IPS DF 6.9 (cell line): ENCODE results near the gene RGS7.
"Not testable (repeated sequence)": the region's sequence is repeated elsewhere in the genome, so short reads cannot be mapped to it uniquely, and the experiment has no call there.

Source experiments
- DNase-seq: peaks from one replicate; pipeline ENCODE4 v3.0.0-alpha.2; 2013; ENCODE audit warnings: low read depth, low spot score
- H3K27ac ChIP-seq: one replicate; pipeline ENCODE4 v1.5.1; 2013; ENCODE audit warnings: low read length, control low read depth
- H3K27me3 ChIP-seq: 2 replicates; pipeline ENCODE4 v1.6.1; 2013; ENCODE audit warnings: mild to moderate bottlenecking, low read length; ENCODE audit not compliant: control insufficient read depth, insufficient read depth
- H3K36me3 ChIP-seq: 2 replicates; pipeline ENCODE4 v1.6.1; 2013; ENCODE audit warnings: low read length; ENCODE audit not compliant: control insufficient read depth, insufficient read depth
- H3K4me1 ChIP-seq: 2 replicates; pipeline ENCODE4 v1.6.1; 2013; ENCODE audit warnings: low read length; ENCODE audit not compliant: control insufficient read depth, insufficient read depth
- H3K4me3 ChIP-seq: 2 replicates; pipeline ENCODE4 v1.5.1; 2013; ENCODE audit warnings: mild to moderate bottlenecking, low read length
- H3K9me3 ChIP-seq: 2 replicates; pipeline ENCODE4 v1.6.1; 2013; ENCODE audit warnings: low read length, inconsistent platforms; ENCODE audit not compliant: control insufficient read depth, insufficient read depth
- WGBS: extraction: QIAGEN DNeasy Blood & Tissue Kit; methylation state at CpG from one replicate; pipeline ENCODE4 v1.1.7; 2013; ENCODE audit warnings: mixed read lengths, missing lambda C conversion rate; ENCODE audit not compliant: insufficient read length, insufficient coverage; 5-methylcytosine and 5-hydroxymethylcytosine counted together

RGS7 gene

GRCh38 chr1:240973875-240974274 lies 383.1 kb downstream of the RGS7 start:
- Histone ChIP-seq H3K27me3 (no peaks in the 10 kb centered on the region), H3K36me3 (no peaks in the 10 kb centered on the region), H3K4me1 (peaks cover 2% of the 10 kb centered on the region; the same call in 1 of the 2 replicates), H3K9me3 (no peaks in the 10 kb centered on the region), H3K27ac (no peak overlapping the region), H3K4me3 (no peak overlapping the region)
- no CpG with 5 or more reads among the region's 3 CpGs for WGBS
- DNase-seq = no peak

- no CpG with 5 or more reads among the region's 4 CpGs for WGBS
- not testable (repeated sequence) for H3K27me3 ChIP-seq, H3K27ac ChIP-seq, H3K36me3 ChIP-seq, DNase-seq, H3K9me3 ChIP-seq, H3K4me1 ChIP-seq, H3K4me3 ChIP-seq
Observed at GRCh38 chr1:240972059-240972458, 384.9 kb downstream of the RGS7 start.

- Histone ChIP-seq H3K9me3 (no peaks in the 10 kb centered on the region), H3K4me3 (no peak overlapping the region), H3K36me3 (no peaks in the 10 kb centered on the region), H3K27ac (no peak overlapping the region), H3K27me3 (no peaks in the 10 kb centered on the region), H3K4me1 (peaks cover 2% of the 10 kb centered on the region; the same call in 1 of the 2 replicates)
- WGBS = no CpG with 5 or more reads among the region's 4 CpGs
- DNase-seq = no peak
Observed at GRCh38 chr1:240970253-240970652, 386.8 kb downstream of the RGS7 start.

- Histone ChIP-seq H3K27ac (no peak overlapping the region), H3K4me1 (peaks cover 2% of the 10 kb centered on the region; the same call in 1 of the 2 replicates), H3K27me3 (no peaks in the 10 kb centered on the region), H3K9me3 (no peaks in the 10 kb centered on the region), H3K4me3 (no peak overlapping the region), H3K36me3 (no peaks in the 10 kb centered on the region)
- WGBS = no CpG with 5 or more reads among the region's 5 CpGs
- DNase-seq = no peak
Observed at GRCh38 chr1:240968864-240969263, 388.1 kb downstream of the RGS7 start.

GRCh38 chr1:240967070-240967724 lies 389.8 kb downstream of the RGS7 start:
- Histone ChIP-seq H3K36me3 (no peaks in the 10 kb centered on the region), H3K4me3 (no peak overlapping the region), H3K9me3 (no peaks in the 10 kb centered on the region), H3K27me3 (no peaks in the 10 kb centered on the region), H3K4me1 (peaks cover 2% of the 10 kb centered on the region; the same call in 1 of the 2 replicates), H3K27ac (no peak overlapping the region)
- no CpG with 5 or more reads among the region's 10 CpGs for WGBS
- peak; percentile 11 for DNase-seq

GRCh38 chr1:240965581-240966091 lies 391.4 kb downstream of the RGS7 start:
- DNase-seq = no peak
- no peaks in the 10 kb centered on the region for H3K36me3 ChIP-seq

GRCh38 chr1:240962086-240962485 lies 394.9 kb downstream of the RGS7 start:
- Histone ChIP-seq H3K27ac (no peak overlapping the region), H3K36me3 (no peaks in the 10 kb centered on the region), H3K27me3 (no peaks in the 10 kb centered on the region), H3K9me3 (no peaks in the 10 kb centered on the region), H3K4me3 (no peak overlapping the region), H3K4me1 (no peaks in the 10 kb centered on the region)
- WGBS = no CpG with 5 or more reads among the region's 4 CpGs
- no peak for DNase-seq

More at GRCh38 chr1:240965581-240966091, 391.4 kb downstream of the RGS7 start:
- Histone ChIP-seq H3K9me3 (no peaks in the 10 kb centered on the region), H3K4me1 (peaks cover 2% of the 10 kb centered on the region; the same call in 1 of the 2 replicates), H3K4me3 (no peak overlapping the region), H3K27me3 (no peaks in the 10 kb centered on the region), H3K27ac (no peak overlapping the region)
- WGBS = no CpG with 5 or more reads among the region's 10 CpGs

- no peaks in the 10 kb centered on the region for H3K4me1 ChIP-seq
- H3K9me3 ChIP-seq = no peaks in the 10 kb centered on the region
- no peaks in the 10 kb centered on the region for H3K36me3 ChIP-seq
- DNase-seq = no peak
- H3K4me3 ChIP-seq = no peak overlapping the region
- no peaks in the 10 kb centered on the region for H3K27me3 ChIP-seq
- no peak overlapping the region for H3K27ac ChIP-seq
- WGBS = no CpG with 5 or more reads among the region's 2 CpGs
Observed at GRCh38 chr1:240956424-240956823, 400.6 kb downstream of the RGS7 start.

- Histone ChIP-seq H3K27me3 (no peaks in the 10 kb centered on the region), H3K9me3 (no peaks in the 10 kb centered on the region), H3K36me3 (no peaks in the 10 kb centered on the region), H3K4me1 (no peaks in the 10 kb centered on the region), H3K27ac (no peak overlapping the region), H3K4me3 (no peak overlapping the region)
- DNase-seq = no peak
- WGBS = no CpG with 5 or more reads among the region's 2 CpGs
Observed at GRCh38 chr1:240956020-240956419, 401.0 kb downstream of the RGS7 start.

GRCh38 chr1:240947438-240948224 lies 409.4 kb downstream of the RGS7 start:
- Histone ChIP-seq H3K4me3 (no peak overlapping the region), H3K36me3 (0 out of 2 replicates have a peak, but pooled peaks cover 2% of the 10 kb centered on the region), H3K4me1 (no peaks in the 10 kb centered on the region), H3K9me3 (no peaks in the 10 kb centered on the region), H3K27ac (no peak overlapping the region), H3K27me3 (no peaks in the 10 kb centered on the region)
- DNase-seq = no peak
- no CpG with 5 or more reads among the region's 9 CpGs for WGBS
